GM06990 (cell line): ENCODE measurements around the gene CORO2A.

ENCODE experiments used
- DNase-seq: peaks from one replicate; pipeline ENCODE4 v3.0.0-alpha.2; 2011; ENCODE audit not compliant: insufficient read length; ENCODE audit errors: extremely low read depth
- H3K27me3 ChIP-seq: replicated peaks from 2 replicates; pipeline ENCODE4 v1.6.0; 2011; ENCODE audit warnings: low read length; ENCODE audit not compliant: control insufficient read depth, insufficient read depth
- H3K36me3 ChIP-seq: 2 replicates; pipeline ENCODE4 v1.5.1; 2011; ENCODE audit warnings: low read length; ENCODE audit not compliant: control insufficient read depth, insufficient read depth
- H3K4me3 ChIP-seq: replicated peaks from 2 replicates; pipeline ENCODE4 v1.5.1; 2011; ENCODE audit warnings: low read depth, mild to moderate bottlenecking, control low read depth, low read length
- CTCF ChIP-seq: IDR thresholded peaks from 2 replicates; pipeline ENCODE4 v1.5.1; 2011; ENCODE audit warnings: low read length, control low read depth, mild to moderate bottlenecking, inconsistent platforms; ENCODE audit not compliant: insufficient read depth, poor library complexity, severe bottlenecking

Gene CORO2A

GRCh38 chr9:98229620-98230019, 37.2 kb upstream of the CORO2A start:
- DNase-seq: no peak

GRCh38 chr9:98229090-98229395, 36.6 kb upstream of the CORO2A start:
- TF ChIP-seq CTCF: no peak
- Histone ChIP-seq H3K4me3 (no peak overlapping the region), H3K36me3 (no peaks in the 10 kb centered on the region), H3K27me3 (no peaks in the 10 kb centered on the region)
- DNase-seq: no peak

More at GRCh38 chr9:98229620-98230019, 37.2 kb upstream of the CORO2A start:
- Histone ChIP-seq H3K36me3 (no peaks in the 10 kb centered on the region), H3K4me3 (no peak overlapping the region), H3K27me3 (no peaks in the 10 kb centered on the region)
- TF ChIP-seq CTCF: no peak

GRCh38 chr9:98228392-98229089, 36.1 kb upstream of the CORO2A start:
- no peak for DNase-seq
- Histone ChIP-seq H3K27me3 (no peaks in the 10 kb centered on the region), H3K36me3 (no peaks in the 10 kb centered on the region), H3K4me3 (no peak overlapping the region)
- TF ChIP-seq CTCF: no peak

GRCh38 chr9:98227883-98228282, 35.4 kb upstream of the CORO2A start:
- DNase-seq: no peak
- H3K4me3 ChIP-seq: no peak overlapping the region
- no peak for TF ChIP-seq CTCF
- no peaks in the 10 kb centered on the region for H3K36me3 ChIP-seq
- no peaks in the 10 kb centered on the region for H3K27me3 ChIP-seq

- H3K36me3 ChIP-seq: no peaks in the 10 kb centered on the region
- no peak overlapping the region for H3K4me3 ChIP-seq
- TF ChIP-seq CTCF: no peak
- DNase-seq: no peak
- no peaks in the 10 kb centered on the region for H3K27me3 ChIP-seq
Observed at GRCh38 chr9:98226957-98227356, 34.5 kb upstream of the CORO2A start.

- TF ChIP-seq CTCF: no peak
- no peak for DNase-seq
- Histone ChIP-seq H3K36me3 (no peaks in the 10 kb centered on the region), H3K4me3 (no peak overlapping the region), H3K27me3 (no peaks in the 10 kb centered on the region)
Observed at GRCh38 chr9:98226516-98226915, 34.1 kb upstream of the CORO2A start.
